ENCODE results near the gene FAM83D.

GRCh38 chr20:38941726-38942389 lies 15.6 kb downstream of the FAM83D start:
- TF ChIP-seq POLR2A (IDR thresholded peaks at IDR 0.05): no peak
- TF ChIP-seq CTCF (IDR thresholded peaks at IDR 0.05): no peak
